Measurements from ENCODE around the gene MED27. TPM values are rescaled to one million over a fixed set of nuclear protein-coding genes. Genes with fewer than 3 reads are reported as not detected.

MED27 gene
- total RNA-seq, 1 experiment from 2014 or later: 24.4 TPM

DNA sequence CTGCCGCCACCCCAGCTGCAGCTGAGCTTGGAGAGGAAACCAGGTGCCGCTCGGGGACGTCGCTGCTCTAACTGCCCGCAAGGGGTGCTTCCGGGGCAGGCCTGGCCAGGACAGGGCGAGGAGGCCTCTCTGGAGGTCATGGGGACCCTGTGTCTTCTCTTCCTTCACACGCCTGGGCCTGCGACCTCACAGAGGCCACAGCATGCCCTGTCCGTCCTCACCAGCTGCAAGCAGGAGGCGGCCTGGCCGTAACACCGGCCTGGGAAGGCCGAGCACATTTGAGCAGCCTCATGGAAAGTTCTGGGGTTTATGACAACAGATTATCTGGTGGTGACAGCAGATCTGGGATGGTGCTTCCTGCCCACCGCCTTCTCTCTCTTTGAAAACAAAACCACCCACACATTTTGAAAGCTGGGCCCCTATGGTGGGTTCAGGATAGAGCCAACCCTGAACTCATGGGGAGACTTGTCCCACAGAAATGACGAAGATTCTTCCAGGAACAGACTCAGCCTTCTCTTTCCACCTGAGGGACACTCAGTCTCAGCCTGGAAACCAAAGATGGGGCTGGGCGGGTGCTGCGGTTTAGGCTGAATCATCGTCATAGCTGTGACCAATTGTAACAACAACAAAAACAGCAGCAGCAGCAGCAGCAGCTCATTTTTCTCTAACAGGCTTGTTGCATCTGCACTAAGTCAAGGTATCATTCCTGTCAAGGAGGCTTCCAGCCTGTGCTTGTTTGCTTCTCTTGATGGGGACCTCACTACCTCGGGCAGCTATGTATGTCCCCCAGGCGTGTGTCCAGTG lies 240.2 kb downstream of the MED27 start:
- CTCF ChIA-PET: interaction anchor here (0.6 kb wide), 1 partner anchor 78 kb away, joined by 5 read pairs; no protein-coding TSS in a partner anchor
- POLR2A ChIA-PET: interaction anchor here (0.6 kb wide), 1 partner anchor 11 kb away, joined by 4 read pairs; no protein-coding TSS in a partner anchor
- Histone ChIP-seq H3K4me3 (ENCODE audit: low read depth in 2 of 2, low read length in 2 of 2) (no peak overlapping the region), H3K36me3 (ENCODE audit: control insufficient read depth, insufficient read depth, low read length) (no peaks in the 10 kb centered on the region), H3K9me3 (ENCODE audit: control insufficient read depth, insufficient read depth, low read depth, low read length) (no peaks in the 10 kb centered on the region), H3K27ac (ENCODE audit: low read length) (no peak overlapping the region), H3K27me3 (ENCODE audit: control insufficient read depth, insufficient read depth, low read length) (no peaks in the 10 kb centered on the region), H3K4me1 (ENCODE audit: control insufficient read depth, insufficient read depth, low read length) (no peaks in the 10 kb centered on the region)
- ATAC-seq (peak; percentile 52; the same call in 1 of the 2 replicates), DNase-seq (ENCODE audit: low read depth, low spot score) (peak; percentile 32)
- BruUV-seq (replicated peaks): no TSS peak
- TF ChIP-seq POLR2AphosphoS5 (IDR thresholded peaks at IDR 0.05; ENCODE audit: low read depth, low read length): no peak
- no peak for TF ChIP-seq CTCF (IDR thresholded peaks at IDR 0.05)
- TF ChIP-seq SIN3A (IDR thresholded peaks at IDR 0.05; ENCODE audit: borderline replicate concordance, insufficient read depth, low read depth, low read length): no peak
- TF ChIP-seq TCF7L2 (IDR thresholded peaks at IDR 0.05; ENCODE audit: low read depth, low read length): no peak
- TF ChIP-seq, protein P1, sequence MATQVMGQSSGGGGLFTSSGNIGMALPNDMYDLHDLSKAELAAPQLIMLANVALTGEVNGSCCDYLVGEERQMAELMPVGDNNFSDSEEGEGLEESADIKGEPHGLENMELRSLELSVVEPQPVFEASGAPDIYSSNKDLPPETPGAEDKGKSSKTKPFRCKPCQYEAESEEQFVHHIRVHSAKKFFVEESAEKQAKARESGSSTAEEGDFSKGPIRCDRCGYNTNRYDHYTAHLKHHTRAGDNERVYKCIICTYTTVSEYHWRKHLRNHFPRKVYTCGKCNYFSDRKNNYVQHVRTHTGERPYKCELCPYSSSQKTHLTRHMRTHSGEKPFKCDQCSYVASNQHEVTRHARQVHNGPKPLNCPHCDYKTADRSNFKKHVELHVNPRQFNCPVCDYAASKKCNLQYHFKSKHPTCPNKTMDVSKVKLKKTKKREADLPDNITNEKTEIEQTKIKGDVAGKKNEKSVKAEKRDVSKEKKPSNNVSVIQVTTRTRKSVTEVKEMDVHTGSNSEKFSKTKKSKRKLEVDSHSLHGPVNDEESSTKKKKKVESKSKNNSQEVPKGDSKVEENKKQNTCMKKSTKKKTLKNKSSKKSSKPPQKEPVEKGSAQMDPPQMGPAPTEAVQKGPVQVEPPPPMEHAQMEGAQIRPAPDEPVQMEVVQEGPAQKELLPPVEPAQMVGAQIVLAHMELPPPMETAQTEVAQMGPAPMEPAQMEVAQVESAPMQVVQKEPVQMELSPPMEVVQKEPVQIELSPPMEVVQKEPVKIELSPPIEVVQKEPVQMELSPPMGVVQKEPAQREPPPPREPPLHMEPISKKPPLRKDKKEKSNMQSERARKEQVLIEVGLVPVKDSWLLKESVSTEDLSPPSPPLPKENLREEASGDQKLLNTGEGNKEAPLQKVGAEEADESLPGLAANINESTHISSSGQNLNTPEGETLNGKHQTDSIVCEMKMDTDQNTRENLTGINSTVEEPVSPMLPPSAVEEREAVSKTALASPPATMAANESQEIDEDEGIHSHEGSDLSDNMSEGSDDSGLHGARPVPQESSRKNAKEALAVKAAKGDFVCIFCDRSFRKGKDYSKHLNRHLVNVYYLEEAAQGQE (IDR thresholded peaks at IDR 0.05; ENCODE audit: insufficient read depth in 1 of 2, low read depth in 2 of 2, low read length in 1 of 2): no peak
- in situ Hi-C loops (cut with HindIII; ENCODE audit: low pct_unique_long_range_greater_than_20kb, low sequenced_read_pairs) (no loop called here), intact Hi-C loops (cut with micrococcal nuclease; ENCODE audit: unreplicated experiment) (no loop called here)

DNA sequence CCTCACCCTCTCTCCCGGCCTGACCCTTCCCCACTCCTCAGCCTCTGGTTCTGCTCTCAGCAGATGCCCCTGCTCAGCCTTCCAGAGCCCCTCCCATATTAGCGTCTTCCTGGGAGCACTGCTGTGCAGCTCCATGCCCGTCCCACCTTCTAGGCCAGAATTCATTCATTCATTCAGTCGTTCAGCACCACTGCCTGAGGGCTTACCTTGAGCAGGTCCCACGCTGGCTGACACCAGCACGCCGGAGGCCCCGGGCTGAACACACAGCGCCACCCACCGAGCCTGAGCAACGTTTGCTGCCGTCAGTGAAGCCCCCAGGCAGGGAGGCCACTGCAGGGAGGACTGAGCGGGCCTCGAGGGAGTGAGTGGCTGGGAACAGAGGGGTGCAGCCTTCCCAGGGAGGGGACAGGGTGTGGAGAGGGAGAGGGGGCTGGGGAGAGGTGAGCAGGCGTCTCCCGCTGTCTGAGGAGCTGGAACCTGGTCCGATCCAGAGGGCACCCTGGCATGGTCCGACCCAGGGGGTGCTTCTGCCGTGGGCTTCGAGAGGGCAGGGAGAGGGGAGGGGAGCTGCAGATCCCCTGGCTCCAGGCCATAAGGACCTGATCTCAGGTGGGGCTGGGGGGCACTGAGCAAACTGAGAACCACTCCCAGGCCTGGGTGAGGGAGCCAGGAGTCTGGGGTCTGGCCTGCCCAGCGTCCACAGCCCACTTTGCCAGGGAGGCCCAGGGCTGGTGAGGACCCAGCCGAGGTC lies 241.0 kb downstream of the MED27 start:
- CTCF ChIA-PET: interaction anchor here (0.6 to 0.7 kb wide), 2 partner anchors 300 to 601 kb away, joined by 3 to 5 read pairs; no protein-coding TSS in a partner anchor
- POLR2A ChIA-PET: no interaction called here
- TF ChIP-seq CTCF (IDR thresholded peaks at IDR 0.05) (no peak), SIN3A (IDR thresholded peaks at IDR 0.05; ENCODE audit: borderline replicate concordance, insufficient read depth, low read depth, low read length) (no peak), POLR2AphosphoS5 (IDR thresholded peaks at IDR 0.05; ENCODE audit: low read depth, low read length) (no peak), TCF7L2 (IDR thresholded peaks at IDR 0.05; ENCODE audit: low read depth, low read length) (no peak)
- TF ChIP-seq, protein P1 (IDR thresholded peaks at IDR 0.05; ENCODE audit: insufficient read depth in 1 of 2, low read depth in 2 of 2, low read length in 1 of 2): no peak
- Histone ChIP-seq H3K36me3 (ENCODE audit: control insufficient read depth, insufficient read depth, low read length) (no peaks in the 10 kb centered on the region), H3K4me3 (ENCODE audit: low read depth in 2 of 2, low read length in 2 of 2) (no peak overlapping the region), H3K4me1 (ENCODE audit: control insufficient read depth, insufficient read depth, low read length) (no peaks in the 10 kb centered on the region), H3K27me3 (ENCODE audit: control insufficient read depth, insufficient read depth, low read length) (no peaks in the 10 kb centered on the region), H3K27ac (ENCODE audit: low read length) (no peak overlapping the region), H3K9me3 (ENCODE audit: control insufficient read depth, insufficient read depth, low read depth, low read length) (no peaks in the 10 kb centered on the region)
- intact Hi-C loops (cut with micrococcal nuclease; ENCODE audit: unreplicated experiment): no loop called here
- no TSS peak for BruUV-seq (replicated peaks)
- no peak for ATAC-seq
- no peak for DNase-seq (ENCODE audit: low read depth, low spot score)
- in situ Hi-C loops (cut with HindIII; ENCODE audit: low pct_unique_long_range_greater_than_20kb, low sequenced_read_pairs): no loop called here

Measured in Panc1 (cell line).